NOMO-1 treated with dmso at 0.1 percent for 144 hours (cell line): Measurements from ENCODE around the gene CADM3.

Experiments
- DNase-seq: peaks from one replicate; lab custom pipeline; 2025; ENCODE audit not compliant: unreplicated experiment; lab: John Stamatoyannopoulos, UW

The CADM3 gene

DNA sequence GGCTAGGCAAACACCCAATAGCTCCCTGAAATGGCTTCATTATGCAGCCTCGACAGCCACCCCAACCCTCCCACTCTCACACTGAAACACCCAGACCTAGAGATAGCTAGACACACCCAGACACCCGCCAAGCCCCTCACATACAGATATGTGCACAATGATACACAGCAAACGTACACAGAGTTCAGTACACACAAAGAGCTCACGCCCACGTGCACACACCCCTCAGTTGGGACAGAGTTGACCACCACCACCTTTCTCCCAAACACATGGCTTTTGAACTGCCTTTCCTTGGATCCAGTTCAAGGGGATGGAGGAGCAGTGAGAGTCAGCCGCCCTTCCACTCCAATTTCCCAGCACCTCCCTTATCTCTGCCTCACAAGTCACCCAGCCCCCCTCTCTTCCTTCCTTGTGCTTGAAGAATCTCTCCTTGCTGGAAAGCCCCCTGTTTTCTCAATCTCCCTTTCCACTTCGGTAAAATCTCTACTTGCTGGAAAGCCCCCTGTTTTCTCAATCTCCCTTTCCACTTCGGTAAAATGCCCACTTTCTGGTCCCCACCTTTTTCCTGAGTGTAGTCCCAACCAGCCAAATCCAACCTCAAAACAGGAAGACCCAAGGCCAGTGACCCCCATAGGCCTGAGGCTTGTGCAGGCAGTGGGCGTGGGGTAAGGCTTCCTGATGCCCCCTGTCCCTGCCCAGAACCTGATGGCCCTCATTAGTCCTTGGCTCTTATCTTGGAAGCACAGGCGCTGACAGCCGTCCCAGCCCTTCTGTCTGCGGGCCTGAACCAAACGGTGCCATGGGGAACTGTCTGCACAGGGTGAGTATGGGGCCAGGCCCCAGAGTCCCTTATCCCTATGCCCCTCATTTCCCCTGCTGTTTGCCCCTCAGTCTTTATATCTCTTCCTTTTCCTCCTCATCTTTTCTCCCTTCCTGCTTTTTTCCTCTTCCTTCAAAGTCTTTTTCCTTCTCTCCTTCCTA, 33.0 kb downstream of the CADM3 start, which contains the start of gene ACKR1:
Gene ACKR1 (plus strand): TSS at position 715 of the 981 bp plus-strand sequence. CDS start 85 bp downstream, at position 800.
- no peak for DNase-seq

DNA sequence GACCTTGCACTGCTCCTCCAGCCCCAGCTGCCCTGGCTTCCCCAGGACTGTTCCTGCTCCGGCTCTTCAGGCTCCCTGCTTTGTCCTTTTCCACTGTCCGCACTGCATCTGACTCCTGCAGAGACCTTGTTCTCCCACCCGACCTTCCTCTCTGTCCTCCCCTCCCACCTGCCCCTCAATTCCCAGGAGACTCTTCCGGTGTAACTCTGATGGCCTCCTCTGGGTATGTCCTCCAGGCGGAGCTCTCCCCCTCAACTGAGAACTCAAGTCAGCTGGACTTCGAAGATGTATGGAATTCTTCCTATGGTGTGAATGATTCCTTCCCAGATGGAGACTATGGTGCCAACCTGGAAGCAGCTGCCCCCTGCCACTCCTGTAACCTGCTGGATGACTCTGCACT, 33.8 kb downstream of the CADM3 start:
- no peak for DNase-seq

DNA sequence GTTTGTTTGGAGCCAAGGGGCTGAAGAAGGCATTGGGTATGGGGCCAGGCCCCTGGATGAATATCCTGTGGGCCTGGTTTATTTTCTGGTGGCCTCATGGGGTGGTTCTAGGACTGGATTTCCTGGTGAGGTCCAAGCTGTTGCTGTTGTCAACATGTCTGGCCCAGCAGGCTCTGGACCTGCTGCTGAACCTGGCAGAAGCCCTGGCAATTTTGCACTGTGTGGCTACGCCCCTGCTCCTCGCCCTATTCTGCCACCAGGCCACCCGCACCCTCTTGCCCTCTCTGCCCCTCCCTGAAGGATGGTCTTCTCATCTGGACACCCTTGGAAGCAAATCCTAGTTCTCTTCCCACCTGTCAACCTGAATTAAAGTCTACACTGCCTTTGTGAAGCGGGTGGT, 34.7 kb downstream of the CADM3 start:
- DNase-seq = no peak

DNA sequence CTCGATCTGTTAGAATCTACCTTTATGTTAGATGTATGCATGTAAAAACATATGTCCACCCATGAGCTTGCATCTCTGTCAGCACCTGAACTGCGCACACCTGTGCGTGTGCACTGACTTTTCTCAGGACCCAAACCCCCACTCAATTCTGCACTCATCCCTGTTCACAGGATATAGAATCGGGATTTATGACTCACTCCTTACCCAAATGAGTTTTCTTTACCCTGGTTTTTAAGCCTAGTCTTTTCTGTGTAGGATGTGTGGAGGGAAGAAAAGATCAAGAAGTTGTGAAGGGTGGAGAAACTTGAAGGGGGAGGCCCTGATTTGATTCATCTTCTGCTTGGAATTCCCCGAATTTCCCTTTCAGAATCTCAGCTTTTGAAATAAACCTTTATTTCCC, 35.7 kb downstream of the CADM3 start:
- DNase-seq = no peak

DNA sequence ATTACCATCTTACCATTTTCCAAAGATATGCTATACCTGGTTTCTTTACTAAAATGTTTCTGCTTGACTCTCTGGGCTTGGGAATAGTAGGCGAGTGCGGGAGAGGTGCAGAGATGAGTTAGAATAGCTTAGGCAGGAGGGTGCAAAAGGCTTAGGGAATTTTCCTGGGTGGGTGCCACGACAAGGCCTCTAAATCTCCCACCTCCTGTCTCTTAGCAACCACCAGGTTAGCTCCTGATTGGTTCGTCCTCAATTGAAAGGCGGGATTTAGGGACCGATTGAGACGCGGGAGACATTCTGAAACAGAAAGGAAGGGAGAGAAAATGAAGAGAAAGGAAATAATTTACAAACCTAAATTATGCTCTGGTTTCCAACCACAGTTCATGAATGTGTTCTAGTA, 36.4 kb downstream of the CADM3 start:
- no peak for DNase-seq

DNA sequence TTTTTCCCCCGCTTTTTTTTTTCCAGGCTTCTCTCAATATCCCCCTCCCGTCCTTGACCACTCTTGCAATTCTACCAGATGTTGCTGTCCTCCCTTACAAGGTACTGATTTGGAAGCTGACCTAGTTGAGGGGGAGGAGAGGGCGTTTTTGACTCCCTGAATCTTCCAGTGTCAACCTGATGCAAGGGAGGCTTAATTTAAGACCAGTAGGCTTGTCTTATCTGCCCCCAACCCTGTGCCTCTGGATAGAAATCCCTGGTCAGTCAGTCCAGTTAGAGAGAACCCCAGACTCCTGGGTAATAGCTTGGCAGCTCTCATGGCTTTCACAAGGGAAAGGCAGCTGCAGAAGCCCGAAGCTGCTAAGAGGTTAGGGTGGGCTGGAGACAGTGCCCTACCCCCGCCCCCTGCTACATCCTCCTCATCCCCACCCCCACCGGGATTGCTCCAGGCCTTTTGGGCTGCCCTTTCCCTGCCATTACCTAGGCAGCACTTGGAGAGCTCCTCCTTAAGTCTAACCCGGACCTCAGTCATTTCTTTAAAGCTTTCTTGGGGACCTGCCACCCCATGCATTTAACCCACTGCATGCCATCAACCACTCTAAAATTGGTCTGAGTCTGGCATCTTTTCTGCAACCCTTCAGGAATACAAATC, 36.9 kb downstream of the CADM3 start:
- DNase-seq = no peak

DNA sequence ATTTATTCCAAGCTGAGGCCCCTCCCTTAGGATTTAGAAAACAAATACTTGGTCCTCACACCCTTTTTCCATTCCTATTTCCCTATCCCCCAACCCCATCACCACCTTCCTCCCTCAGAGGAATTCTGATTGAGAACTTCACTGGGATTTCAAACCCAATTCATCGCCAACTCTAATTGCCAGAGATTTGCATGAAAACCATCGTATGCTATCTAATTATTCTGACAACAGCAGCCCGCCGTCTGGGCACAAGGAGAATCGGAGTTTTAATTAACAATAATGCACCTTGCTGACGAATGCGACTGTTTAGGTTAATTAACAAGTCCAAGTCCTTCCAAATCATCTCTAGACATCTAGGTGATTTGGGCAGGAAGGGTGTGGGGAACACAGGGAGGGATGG, 37.6 kb downstream of the CADM3 start:
- DNase-seq = no peak

DNA sequence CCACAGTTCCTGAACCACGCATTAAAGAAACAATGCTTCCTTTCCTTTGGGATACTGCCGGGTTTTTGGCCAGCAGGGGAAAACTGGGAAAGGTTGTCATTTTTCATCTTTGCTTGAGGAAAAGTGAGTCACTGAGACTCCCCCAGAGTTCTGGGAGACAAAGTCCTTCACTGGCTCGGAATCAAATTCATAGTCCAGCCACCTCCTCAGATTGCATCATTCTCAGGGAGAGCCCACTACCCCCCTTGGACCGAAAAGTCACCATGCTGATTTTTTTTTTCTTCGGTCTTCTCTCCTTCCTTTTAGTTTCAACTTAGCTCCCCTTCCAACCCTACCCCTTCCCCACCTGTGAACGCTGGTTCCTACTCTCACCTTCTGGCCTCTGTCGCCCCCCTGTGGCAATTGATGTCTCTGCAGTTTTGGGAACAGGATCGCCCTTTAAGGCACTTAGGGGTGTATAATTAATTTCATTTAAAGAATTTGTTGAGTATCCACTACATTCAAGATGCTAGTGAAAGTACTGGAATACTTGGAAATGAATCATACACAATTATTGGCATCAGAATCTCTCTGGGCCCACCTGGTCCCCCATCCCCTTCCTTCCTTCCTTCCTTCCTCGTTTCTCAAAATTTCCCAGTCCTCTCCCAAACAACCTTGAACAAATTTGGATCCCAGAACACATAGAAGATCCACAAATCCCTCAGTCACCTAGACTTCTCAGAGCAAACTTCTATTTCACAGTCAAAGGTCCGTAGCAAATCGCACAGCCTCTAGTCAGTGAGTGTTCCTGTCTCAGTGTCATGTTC, 40.1 kb downstream of the CADM3 start:
- no peak for DNase-seq

DNA sequence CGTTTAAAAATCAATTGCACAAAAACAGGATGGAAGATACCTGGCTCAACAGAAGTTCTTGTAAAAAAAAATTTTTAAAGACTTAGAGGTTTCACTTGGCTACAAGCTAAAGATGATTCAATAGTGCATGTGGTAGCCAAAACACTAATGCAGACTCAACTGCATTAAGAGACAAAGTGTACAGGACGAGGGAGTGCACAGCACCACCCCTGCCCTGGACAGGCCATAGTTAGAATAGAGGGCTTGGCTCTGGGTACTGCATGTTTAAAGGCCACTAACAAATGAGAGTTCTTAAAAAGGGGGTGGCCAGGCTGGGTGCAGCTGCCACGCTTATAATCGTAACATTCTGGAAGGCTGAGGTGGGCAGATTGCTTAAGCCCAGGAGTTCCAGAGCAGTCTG, 41.2 kb downstream of the CADM3 start:
- DNase-seq = no peak

DNA sequence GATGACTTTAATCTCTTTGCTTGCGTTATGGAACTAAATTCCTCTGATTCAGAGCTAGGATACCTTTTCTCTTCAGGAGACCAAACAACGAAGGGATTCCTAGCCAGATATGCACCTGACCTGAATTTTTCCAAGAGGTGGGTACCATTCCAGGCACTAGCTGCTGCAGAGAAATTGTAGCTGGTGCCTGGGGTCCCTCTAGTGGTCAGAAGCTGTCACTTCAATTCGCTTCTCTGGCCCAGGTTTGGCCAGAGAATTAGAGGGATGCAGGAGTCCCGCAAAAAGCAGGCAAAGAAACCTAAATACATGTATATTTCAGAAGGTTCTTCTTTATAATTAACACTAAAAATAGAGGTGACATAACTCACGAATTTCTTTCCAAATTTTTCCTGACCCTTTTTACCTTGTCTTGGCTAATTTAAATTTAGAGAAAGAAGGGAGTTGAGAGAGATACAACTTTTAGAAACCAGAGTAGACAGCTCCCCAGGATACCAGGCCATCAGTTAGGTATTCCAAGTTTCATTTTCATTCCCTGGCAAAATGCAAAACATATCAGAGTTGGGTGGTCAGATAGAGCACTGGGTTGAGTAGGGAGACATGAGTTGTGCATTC, 42.8 kb downstream of the CADM3 start:
- no peak for DNase-seq

DNA sequence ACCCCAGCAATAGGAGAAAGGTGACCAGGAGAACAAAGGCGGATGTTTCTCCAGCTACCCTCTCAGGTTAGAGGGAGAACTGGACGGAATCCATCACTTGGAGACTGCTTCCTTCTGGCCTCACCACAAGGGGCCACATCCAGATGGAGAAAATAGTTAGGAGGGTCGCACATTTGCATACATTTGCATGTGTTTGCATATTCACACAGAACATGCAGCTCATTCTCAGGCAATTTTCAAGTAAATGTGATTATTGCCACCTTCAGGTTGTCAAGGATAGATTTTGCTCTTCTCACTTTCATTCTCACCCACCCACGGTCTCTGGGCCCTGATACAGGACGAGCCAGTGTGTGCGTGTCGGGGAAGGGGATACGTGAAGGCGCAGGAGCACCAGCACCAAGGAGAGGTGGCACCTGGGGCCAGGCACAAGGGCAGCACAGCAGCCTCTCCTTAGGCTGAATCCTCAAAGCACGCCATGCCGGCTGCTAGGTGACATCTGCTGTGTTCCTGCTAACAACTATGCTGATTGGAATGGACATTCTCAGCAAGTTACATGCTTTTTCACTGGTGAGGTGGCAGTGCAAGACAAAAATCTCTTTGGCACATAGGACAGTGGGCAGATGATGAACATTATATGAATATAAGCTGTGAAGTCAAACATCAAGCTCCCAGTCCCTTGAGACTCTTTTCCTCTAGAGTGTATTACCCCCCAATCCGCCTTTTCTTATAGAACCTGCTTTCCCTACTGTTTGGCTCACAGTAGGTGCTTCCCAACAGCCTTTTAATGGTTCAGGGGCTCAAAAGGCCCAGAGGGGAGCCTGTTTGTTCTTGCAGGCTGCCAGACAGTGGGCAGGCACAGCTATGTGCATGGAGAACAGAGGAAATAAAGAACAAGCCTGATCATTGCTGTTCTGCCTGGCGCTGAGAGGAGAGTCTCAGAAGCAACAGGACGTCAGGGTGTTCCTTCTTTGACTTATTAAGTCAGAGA, 47.5 kb downstream of the CADM3 start:
- DNase-seq = no peak

DNA sequence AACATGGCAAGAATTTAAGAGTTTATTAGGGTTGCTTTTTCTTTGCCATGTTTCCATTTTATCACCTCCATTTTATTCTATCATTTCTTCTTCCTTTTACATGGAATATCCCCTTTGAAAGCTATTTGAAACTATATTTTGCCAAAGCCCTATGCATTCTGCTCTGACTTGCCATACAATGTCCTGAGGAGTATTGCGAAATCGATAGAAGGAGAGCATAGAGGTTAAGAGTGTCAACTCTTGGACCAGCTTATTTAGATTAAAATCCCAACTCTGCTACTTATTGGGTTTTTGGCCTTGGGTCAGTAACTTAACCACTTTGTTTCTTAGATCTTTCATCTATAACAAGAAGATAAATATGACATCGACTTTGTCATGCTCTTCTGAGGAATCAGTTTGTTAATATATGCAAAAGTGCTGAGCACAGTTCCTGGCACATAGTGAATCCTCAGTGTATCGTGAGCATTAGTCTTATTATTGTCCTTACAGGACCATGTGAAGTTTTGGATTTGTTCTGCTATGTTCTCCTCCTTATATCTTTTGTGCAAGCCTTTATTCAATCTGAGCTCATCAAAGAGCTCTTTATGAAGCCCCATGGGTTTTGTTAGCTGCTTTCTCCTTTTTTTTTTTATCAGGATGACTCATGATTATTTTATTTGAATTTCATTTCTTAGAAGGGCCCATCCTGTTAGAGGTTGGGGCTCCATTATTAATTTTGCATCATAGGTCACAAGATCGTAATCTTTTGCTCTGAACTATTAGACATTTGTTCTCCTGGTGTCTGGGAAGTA, 50.9 kb downstream of the CADM3 start:
- no peak for DNase-seq

DNA sequence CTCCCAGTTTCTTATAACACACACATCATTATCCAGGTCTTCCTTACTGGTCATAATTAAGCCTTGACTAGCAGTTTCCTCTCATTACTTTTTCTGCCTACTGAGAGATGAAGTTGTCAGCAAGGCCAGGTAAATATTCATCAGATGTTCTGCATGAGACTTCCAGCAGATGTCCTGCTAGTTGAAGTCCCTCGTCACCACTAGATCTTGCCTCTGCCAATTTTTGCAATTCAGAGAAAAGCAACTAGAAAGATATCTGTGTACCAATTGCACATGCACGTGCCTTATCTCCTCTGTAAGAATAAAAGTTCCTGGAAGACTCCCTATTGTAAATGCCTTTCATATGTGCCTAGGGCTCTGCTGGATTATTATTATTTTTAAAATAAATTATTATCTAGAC, 51.6 kb downstream of the CADM3 start:
- DNase-seq = no peak

DNA sequence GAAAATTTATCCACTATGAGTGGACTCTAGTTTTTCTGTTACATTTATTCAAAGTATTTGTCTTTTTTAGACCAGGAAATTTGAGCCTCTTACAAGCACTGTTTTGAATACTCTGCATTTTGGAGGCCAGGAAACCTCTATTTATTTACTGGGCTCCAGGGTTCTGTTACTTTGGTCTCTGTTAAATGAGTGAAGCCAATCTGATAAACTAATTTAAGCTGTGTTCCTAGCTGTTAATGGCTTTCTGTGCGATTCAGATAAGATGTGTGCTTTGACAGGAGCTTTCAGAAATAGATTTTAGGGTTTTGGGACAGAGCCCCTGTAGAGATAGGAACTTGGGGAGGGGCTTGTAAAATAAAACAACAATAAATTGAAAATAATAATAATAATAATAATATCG, 57.1 kb downstream of the CADM3 start:
- DNase-seq = no peak

DNA sequence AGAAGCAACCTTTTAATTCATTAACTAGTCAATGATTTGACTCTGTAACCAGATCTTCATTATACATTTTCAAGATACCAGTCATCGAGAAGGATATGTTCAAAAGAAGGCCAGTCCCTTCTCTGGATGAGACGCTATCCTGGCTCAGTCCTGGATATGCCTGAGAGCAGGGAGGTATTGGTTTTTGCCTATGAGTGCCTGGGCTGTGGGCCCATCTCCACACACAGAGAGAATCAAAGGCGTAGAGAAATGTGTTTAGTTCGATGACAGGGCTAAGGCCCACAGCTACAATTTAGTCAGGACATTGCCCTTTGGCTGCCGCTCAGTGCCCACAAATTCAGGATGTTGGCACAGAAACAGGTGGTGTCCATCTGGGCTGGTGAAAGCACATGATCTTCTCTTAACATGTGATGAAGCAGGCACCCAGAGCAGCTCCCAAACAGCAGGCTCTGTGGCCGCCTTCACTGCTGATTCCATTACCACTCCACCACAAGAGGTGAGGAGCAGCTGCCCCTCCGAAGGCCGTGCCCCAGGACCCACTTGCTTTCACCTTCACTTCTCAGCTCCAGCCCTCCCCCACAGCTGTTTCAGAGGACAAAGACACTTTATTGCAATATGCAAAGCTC, 58.0 kb downstream of the CADM3 start:
- no peak for DNase-seq

DNA sequence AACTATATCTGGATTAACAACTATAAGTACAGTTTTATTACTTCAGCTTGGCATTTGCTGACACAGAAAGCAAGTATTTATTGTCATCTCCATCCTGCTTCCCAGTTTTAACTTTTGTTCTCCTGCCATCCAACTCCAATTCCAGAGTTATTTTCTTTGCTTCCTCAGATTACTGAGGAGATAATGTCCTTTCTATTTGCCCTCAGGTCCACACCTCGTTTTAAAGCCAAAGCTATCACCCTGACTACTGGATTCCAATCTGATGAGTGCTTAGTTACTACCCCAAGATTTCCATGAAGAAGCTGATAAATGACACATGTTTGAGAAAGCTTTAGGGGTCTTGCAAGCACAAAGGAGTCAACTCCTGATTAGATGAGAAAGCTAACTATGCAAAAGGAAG, 58.5 kb downstream of the CADM3 start:
- DNase-seq = no peak

DNA sequence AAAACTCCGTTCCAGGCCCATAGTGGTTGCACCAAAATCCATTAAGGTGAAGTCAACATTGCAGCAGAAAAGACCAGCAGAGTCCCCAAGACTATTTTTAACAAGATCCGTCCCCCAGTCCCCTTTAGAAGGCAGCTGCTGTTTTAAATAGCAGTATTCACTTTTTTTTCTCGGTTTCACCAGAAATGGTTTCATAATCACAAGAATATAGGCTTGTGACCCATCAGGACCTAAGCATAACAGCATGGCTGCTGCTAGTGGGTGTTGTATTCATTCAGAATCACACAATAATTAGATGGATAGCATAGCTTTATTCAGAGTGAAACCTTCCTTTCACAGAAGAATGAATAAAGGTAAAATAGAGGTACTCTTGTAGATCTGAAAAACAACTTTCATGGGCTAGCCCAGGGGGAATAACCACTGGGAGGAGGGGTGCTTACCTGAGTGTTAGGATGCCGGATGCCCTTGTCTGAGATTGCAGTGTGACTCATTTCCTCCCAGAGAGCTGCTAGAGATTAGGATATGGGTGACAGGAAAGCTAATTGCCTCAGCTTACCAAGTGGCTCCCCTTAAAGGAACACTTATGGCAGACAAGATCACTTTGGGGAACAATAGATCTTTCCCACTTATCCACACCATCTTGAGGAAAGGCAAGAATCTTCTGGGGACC, 68.3 kb downstream of the CADM3 start:
- DNase-seq = no peak

DNA sequence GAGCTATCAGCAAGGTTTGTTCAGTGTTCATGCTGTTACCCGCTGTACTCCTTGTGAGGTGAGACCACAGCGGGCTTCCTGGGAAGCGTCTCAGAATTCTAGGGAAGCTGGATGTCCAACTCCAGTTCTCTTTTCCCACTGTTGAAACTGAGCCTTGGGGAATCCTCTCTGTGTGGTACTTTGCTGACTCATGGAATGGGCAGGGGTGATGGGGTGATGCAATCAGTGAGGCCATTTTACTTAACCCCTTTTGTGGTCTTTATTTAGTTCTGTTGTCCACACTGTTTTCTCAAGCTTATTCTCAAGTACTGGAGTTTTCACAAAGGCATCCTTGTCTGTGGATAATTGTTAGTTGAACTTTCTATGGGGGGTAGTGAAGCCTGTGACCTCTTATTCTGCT, 75.9 kb downstream of the CADM3 start:
- no peak for DNase-seq
